SK-MEL-5 (cell line): ENCODE data around the gene INTU. TPM values are rescaled to one million over a fixed set of nuclear protein-coding genes. Genes with fewer than 3 reads are reported as not detected.
"Not testable (repeated sequence)": the region's sequence is repeated elsewhere in the genome, so short reads cannot be mapped to it uniquely, and the experiment has no call there.

Experiments used
- DNase-seq: peaks from one replicate; pipeline ENCODE4 v3.0.0-alpha.2; 2016; ENCODE audit warnings: low read depth, low spot score
- in situ Hi-C: cut with HindIII; loops from 2 replicates; pipeline ENCODE4 v1.10.0; 2016; ENCODE audit warnings: low sequenced_read_pairs, high pct_unique_total_duplicates, low pct_unique_long_range_greater_than_20kb
- total RNA-seq: library from RNA; depleted of rRNA; stranded (reverse); fragments of >200 nt; shearing (Covaris generic); gene quantifications from 2 replicates; pipeline ENCODE4 v1.2.3, GENCODE V29; 2014

Gene INTU
- total RNA-seq, 1 experiment from 2014 or later: 3.2 TPM

GRCh38 chr4:127630152-127630551 lies 2.6 kb upstream of the INTU start:
- in situ Hi-C loops: no loop called here
- DNase-seq: no peak

- in situ Hi-C loops: no loop called here
- DNase-seq: no peak
Measured at GRCh38 chr4:127631420-127631819, 1.3 kb upstream of the INTU start.

- in situ Hi-C loops: no loop called here
- no peak for DNase-seq
Measured at GRCh38 chr4:127634181-127634580, 1.4 kb downstream of the INTU start.

- in situ Hi-C loops: no loop called here
- DNase-seq: no peak
Measured at GRCh38 chr4:127641524-127641923, 8.8 kb downstream of the INTU start.

GRCh38 chr4:127642169-127642568 lies 9.4 kb downstream of the INTU start:
- DNase-seq: no peak
- in situ Hi-C loops: no loop called here

- in situ Hi-C loops: no loop called here
- no peak for DNase-seq
Measured at GRCh38 chr4:127643791-127644190, 11.0 kb downstream of the INTU start.

GRCh38 chr4:127648061-127648460 lies 15.3 kb downstream of the INTU start:
- in situ Hi-C loops: no loop called here
- no peak for DNase-seq

GRCh38 chr4:127655590-127655989 lies 22.8 kb downstream of the INTU start:
- DNase-seq, in situ Hi-C loops: not testable (repeated sequence)

- in situ Hi-C loops: no loop called here
- no peak for DNase-seq
Measured at GRCh38 chr4:127656047-127656680, 23.4 kb downstream of the INTU start.

- DNase-seq: no peak
- in situ Hi-C loops: no loop called here
Measured at GRCh38 chr4:127660284-127660885, 27.6 kb downstream of the INTU start.

- DNase-seq: no peak
- in situ Hi-C loops: no loop called here
Measured at GRCh38 chr4:127667116-127667515, 34.4 kb downstream of the INTU start.

GRCh38 chr4:127667772-127668171 lies 35.0 kb downstream of the INTU start:
- no peak for DNase-seq
- in situ Hi-C loops: no loop called here

GRCh38 chr4:127668770-127669169 lies 36.0 kb downstream of the INTU start:
- no peak for DNase-seq
- in situ Hi-C loops: no loop called here

GRCh38 chr4:127669691-127670090 lies 36.9 kb downstream of the INTU start:
- in situ Hi-C loops: no loop called here
- no peak for DNase-seq

- DNase-seq: no peak
- in situ Hi-C loops: no loop called here
Measured at GRCh38 chr4:127672111-127672510, 39.4 kb downstream of the INTU start.

- in situ Hi-C loops: no loop called here
- no peak for DNase-seq
Measured at GRCh38 chr4:127685292-127685691, 52.5 kb downstream of the INTU start.

- in situ Hi-C loops: no loop called here
- DNase-seq: no peak
Measured at GRCh38 chr4:127686658-127687057, 53.9 kb downstream of the INTU start.

GRCh38 chr4:127687580-127687979 lies 54.8 kb downstream of the INTU start:
- DNase-seq: no peak
- in situ Hi-C loops: no loop called here

GRCh38 chr4:127698789-127699200 lies 66.0 kb downstream of the INTU start:
- in situ Hi-C loops: no loop called here
- no peak for DNase-seq
